ENCODE results near the gene SLC22A5. TPM values are rescaled to one million over a fixed set of nuclear protein-coding genes. Genes with fewer than 3 reads are reported as not detected.
"Not testable (repeated sequence)": the region's sequence is repeated elsewhere in the genome, so short reads cannot be mapped to it uniquely, and the experiment has no call there.

The SLC22A5 gene
- total RNA-seq, 1 experiment from 2014 or later = 15.2 TPM

DNA sequence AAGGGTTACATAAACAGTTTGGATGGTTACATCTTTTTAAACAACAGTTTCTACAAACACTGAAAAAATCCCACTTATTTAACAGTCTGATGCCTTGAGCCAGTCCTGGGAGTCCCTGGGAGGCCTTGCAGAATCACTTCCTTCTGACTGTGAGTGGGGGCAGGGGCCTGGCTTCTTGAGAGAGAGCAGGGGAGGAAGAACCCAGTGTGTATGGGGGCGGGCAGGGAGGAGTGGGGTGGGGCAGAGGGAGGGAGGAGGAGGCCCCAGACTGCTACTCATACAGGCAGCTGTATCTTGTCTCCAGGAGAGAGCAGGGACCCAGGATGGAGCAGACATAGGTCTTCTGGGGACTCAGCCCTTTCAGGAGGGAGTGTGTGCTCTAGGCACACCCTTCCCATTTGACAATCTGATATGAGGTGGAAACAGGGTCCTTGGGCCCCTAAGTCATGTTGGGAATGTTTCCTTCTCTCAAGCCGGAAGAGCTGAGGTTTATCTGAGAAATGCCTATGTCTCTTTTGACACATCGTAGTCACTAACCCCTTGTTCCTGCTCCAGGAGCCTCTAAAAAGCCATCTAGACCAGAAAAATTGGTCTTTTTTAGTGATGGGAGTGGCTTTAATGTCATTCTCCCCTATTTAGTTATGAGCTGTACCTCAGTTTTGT is 68.2 kb downstream of the SLC22A5 start:
- TF ChIP-seq EZH2 (IDR thresholded peaks at IDR 0.05; ENCODE audit: low read depth) (no peak), CTCF (conservative IDR thresholded peaks at IDR 0.05) (no peak)
- ChIA-PET POLR2A (ENCODE audit: unreplicated experiment) (no interaction called here), CTCF (interaction anchor here (0.6 kb wide), 1 partner anchor 26 kb away, joined by 4 read pairs; no protein-coding TSS in a partner anchor)
- H3K79me2 ChIP-seq (ENCODE audit: low read depth) = no peaks in the 10 kb centered on the region
- H3K9me2 ChIP-seq (ENCODE audit: insufficient read depth) = no peaks in the 10 kb centered on the region
- H3K27me3 ChIP-seq (ENCODE audit: insufficient read depth, low read depth) = no peaks in the 10 kb centered on the region
- H3K9me3 ChIP-seq (ENCODE audit: insufficient read depth, low read depth) = no peaks in the 10 kb centered on the region
- H2AFZ ChIP-seq = no peak overlapping the region
- H3K4me3 ChIP-seq = no peak overlapping the region
- H3K4me2 ChIP-seq = no peak overlapping the region
- intact Hi-C loops (cut with micrococcal nuclease; ENCODE audit: unreplicated experiment) = no loop called here
- H3K36me3 ChIP-seq (ENCODE audit: low read depth) = no peaks in the 10 kb centered on the region
- no TSS peak for BruUV-seq (replicated peaks)
- H3K4me1 ChIP-seq (replicated peaks; ENCODE audit: insufficient read depth) = no peaks in the 10 kb centered on the region; the same call in 1 of the 2 replicates
- no peak overlapping the region for H3K27ac ChIP-seq
- H3F3A ChIP-seq (ENCODE audit: insufficient read depth, low read depth) = no peaks in the 10 kb centered on the region
- DNase-seq = no peak
- H4K20me1 ChIP-seq (ENCODE audit: insufficient read depth) = no peaks in the 10 kb centered on the region

GRCh38 chr5:132438267-132438645 is 68.7 kb downstream of the SLC22A5 start:
- H3K4me3 ChIP-seq; H3K4me1 ChIP-seq (replicated peaks; ENCODE audit: insufficient read depth); BruUV-seq (replicated peaks); intact Hi-C loops (cut with micrococcal nuclease; ENCODE audit: unreplicated experiment); H3K4me2 ChIP-seq; H3K9me3 ChIP-seq (ENCODE audit: insufficient read depth, low read depth); H3K27me3 ChIP-seq (ENCODE audit: insufficient read depth, low read depth); DNase-seq; H3K27ac ChIP-seq; H3K79me2 ChIP-seq (ENCODE audit: low read depth); H4K20me1 ChIP-seq (ENCODE audit: insufficient read depth); H3K36me3 ChIP-seq (ENCODE audit: low read depth); H3F3A ChIP-seq (ENCODE audit: insufficient read depth, low read depth); H3K9me2 ChIP-seq (ENCODE audit: insufficient read depth); H2AFZ ChIP-seq; POLR2A ChIA-PET (ENCODE audit: unreplicated experiment): not testable (repeated sequence)
- CTCF ChIA-PET = interaction anchor here (0.6 kb wide), 1 partner anchor 26 kb away, joined by 4 read pairs; no protein-coding TSS in a partner anchor

- ChIA-PET CTCF (interaction anchor here (0.6 kb wide), 1 partner anchor 437 kb away, joined by 3 read pairs; no protein-coding TSS in a partner anchor), POLR2A (ENCODE audit: unreplicated experiment) (interaction anchor here (0.6 kb wide), 1 partner anchor 58 kb away, joined by 14 read pairs; no protein-coding TSS in a partner anchor)
- Histone ChIP-seq H3K4me3 (no peak overlapping the region), H3K9me3 (ENCODE audit: insufficient read depth, low read depth) (no peaks in the 10 kb centered on the region), H3F3A (ENCODE audit: insufficient read depth, low read depth) (no peaks in the 10 kb centered on the region), H4K20me1 (ENCODE audit: insufficient read depth) (no peaks in the 10 kb centered on the region), H3K9me2 (ENCODE audit: insufficient read depth) (no peaks in the 10 kb centered on the region), H3K4me1 (replicated peaks; ENCODE audit: insufficient read depth) (no peaks in the 10 kb centered on the region; the same call in 1 of the 2 replicates), H3K27ac (no peak overlapping the region), H2AFZ (no peak overlapping the region), H3K4me2 (no peak overlapping the region), H3K27me3 (ENCODE audit: insufficient read depth, low read depth) (no peaks in the 10 kb centered on the region), H3K36me3 (ENCODE audit: low read depth) (no peaks in the 10 kb centered on the region), H3K79me2 (ENCODE audit: low read depth) (no peaks in the 10 kb centered on the region)
- intact Hi-C loops (cut with micrococcal nuclease; ENCODE audit: unreplicated experiment) = no loop called here
- no peak for TF ChIP-seq CTCF (conservative IDR thresholded peaks at IDR 0.05)
- TF ChIP-seq EZH2 (IDR thresholded peaks at IDR 0.05; ENCODE audit: low read depth) = no peak
- DNase-seq = no peak
- BruUV-seq (replicated peaks) = no TSS peak
These were observed 69.4 kb downstream of the SLC22A5 start for GRCh38 chr5:132438917-132439316.
